ENCODE data around the gene AKAP14.
"Not testable (repeated sequence)": the region's sequence is repeated elsewhere in the genome, so short reads cannot be mapped to it uniquely, and the experiment has no call there.

Gene AKAP14

DNA sequence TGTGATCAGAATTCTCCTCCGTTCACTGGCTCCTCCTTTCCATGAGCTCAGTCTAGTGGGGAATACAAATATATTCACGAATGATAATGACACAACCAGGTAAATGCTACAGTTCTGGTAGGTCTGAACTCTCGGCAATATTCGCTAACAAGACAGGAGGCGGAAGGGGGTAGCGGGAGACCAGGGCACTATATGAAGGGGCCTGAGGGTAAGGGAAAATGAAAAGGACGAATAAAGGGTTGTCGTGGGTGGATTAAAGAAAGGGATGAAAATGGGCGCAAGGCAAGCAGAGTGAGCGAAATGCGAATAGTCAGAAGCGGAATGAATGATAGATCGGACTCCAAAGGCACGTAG is 47.1 kb downstream of the AKAP14 start:
- peak; percentile 11 for ATAC-seq (replicated peaks; ENCODE audit: extremely low read depth, poor library complexity, severe bottlenecking)
- DNase-seq (ENCODE audit: low spot score in 2 of 2) = no peak
- peak overlapping the region; percentile 93 for H3K27ac Mint-ChIP-seq (ENCODE audit: low read depth)
- no peaks in the 10 kb centered on the region for H3K27me3 Mint-ChIP-seq
- peaks cover 14% of the 10 kb centered on the region for H3K36me3 Mint-ChIP-seq (ENCODE audit: insufficient read depth)
- no peaks in the 10 kb centered on the region for H3K9me3 Mint-ChIP-seq
- peak overlapping the region; percentile 89 for H3K4me3 Mint-ChIP-seq
- peaks cover 20% of the 10 kb centered on the region for H3K4me1 Mint-ChIP-seq

DNA sequence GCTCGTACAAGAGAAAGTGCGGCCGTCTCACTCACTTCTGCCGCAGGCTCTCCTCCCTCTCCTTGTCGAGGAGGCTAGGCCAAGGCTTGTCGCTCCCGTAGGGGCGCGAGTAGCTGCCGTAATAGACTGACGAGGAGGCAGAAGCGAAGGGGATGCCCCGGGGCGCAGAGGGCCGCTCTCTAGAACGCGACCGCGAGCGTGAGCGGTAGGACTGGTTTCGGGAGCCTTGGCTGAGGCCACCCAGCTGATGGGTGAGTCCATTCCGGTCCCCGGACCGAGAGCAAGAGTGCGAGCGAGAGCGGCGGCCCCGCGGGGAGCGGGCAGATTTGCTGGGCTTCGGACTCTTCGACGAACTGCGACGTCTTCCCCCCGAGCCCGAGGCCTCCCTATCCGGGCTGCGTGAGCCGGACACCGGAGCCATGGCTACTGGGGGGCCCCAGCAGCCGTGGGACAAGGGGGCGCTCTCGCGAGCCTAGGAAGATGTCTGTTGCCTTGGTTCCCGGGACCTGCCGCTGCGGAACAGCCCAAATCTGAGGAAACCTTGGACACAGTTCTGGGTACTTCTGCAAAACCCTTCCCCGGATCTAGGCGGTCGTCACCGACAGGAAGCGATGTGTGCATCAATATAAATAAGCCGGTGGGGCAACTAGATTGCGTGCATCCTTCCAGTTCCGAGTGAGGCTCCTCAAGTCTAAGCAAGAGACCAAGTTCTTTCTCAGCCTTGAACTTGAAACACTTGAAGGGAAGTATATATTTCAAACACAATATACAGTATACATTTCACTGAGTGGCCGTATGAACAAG is 47.7 kb downstream of the AKAP14 start, which contains the start of gene NKAP:
Gene NKAP (minus strand): TSS at position 567 of the 804 bp plus-strand sequence. CDS start 146 bp downstream, at position 421.
- Mint-ChIP-seq H3K4me1 (peaks cover 22% of the 10 kb centered on the region), H3K9me3 (no peaks in the 10 kb centered on the region), H3K27ac (ENCODE audit: low read depth) (peak within 1 kb of the TSS; percentile 93), H3K4me3 (peak within 1 kb of the TSS; percentile 89), H3K27me3 (no peaks in the 10 kb centered on the region), H3K36me3 (ENCODE audit: insufficient read depth) (peaks cover 13% of the 10 kb centered on the region)
- peak; percentile 73 to 77 for DNase-seq (ENCODE audit: low spot score in 2 of 2)
- ATAC-seq (replicated peaks; ENCODE audit: extremely low read depth, poor library complexity, severe bottlenecking) = peak; percentile 80

DNA sequence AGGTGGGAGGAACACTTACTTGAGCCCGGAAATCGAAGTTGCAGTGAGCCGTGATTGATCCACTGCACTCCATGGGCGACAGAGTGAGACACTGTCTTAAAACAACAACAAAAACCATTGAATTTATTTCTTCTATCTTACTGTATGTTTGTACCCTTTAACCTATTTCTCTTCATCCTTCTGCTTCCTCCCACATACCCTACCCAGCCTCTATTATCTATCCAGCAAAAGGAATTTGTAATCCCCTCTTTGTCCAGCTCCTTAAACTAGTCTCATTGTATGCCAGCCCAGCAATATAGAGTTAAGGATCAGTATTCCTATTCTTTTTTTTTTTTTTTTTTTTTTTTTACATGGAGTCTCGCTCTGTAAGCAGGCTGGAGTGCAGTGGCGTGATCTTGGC is 49.8 kb downstream of the AKAP14 start:
- Mint-ChIP-seq H3K4me1 (peaks cover 25% of the 10 kb centered on the region), H3K4me3 (no peak overlapping the region), H3K9me3 (no peaks in the 10 kb centered on the region), H3K27ac (ENCODE audit: low read depth) (no peak overlapping the region), H3K27me3 (no peaks in the 10 kb centered on the region), H3K36me3 (ENCODE audit: insufficient read depth) (peaks cover 13% of the 10 kb centered on the region)
- DNase-seq (ENCODE audit: low spot score in 2 of 2) (no peak), ATAC-seq (replicated peaks; ENCODE audit: extremely low read depth, poor library complexity, severe bottlenecking) (no peak)

- H3K9me3 Mint-ChIP-seq = no peaks in the 10 kb centered on the region
- peaks cover 5% of the 10 kb centered on the region for H3K4me1 Mint-ChIP-seq
- ATAC-seq (replicated peaks; ENCODE audit: extremely low read depth, poor library complexity, severe bottlenecking) (no peak), DNase-seq (ENCODE audit: low spot score in 2 of 2) (no peak)
- H3K4me3 Mint-ChIP-seq = no peak overlapping the region
- H3K27ac Mint-ChIP-seq (ENCODE audit: low read depth) = no peak overlapping the region
- no peaks in the 10 kb centered on the region for H3K36me3 Mint-ChIP-seq (ENCODE audit: insufficient read depth)
- H3K27me3 Mint-ChIP-seq = no peaks in the 10 kb centered on the region
These were observed 52.7 kb downstream of the AKAP14 start for GRCh38 chrX:119948381-119948780.

DNA sequence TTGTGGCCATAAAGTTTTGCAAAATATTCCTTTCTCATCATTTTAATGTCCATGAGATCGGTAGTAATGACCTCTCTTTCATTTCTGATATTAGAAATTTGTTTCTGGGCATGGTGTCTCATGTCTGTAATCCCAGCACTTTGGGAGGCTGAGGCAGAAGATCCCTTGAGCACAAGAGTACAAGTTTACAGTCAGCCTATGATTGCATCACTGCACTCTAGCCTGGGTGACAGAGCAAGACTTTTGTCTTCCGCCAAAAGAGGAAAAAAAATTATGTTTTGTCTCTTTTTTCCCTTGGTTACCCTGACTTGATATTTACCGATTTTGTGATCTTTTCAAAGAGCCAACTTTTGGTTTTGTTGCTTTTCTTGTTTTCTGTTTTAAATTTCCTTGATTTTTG is 58.7 kb downstream of the AKAP14 start:
- Mint-ChIP-seq H3K9me3 (no peaks in the 10 kb centered on the region), H3K4me3 (no peak overlapping the region), H3K4me1 (peaks cover 24% of the 10 kb centered on the region), H3K27ac (ENCODE audit: low read depth) (no peak overlapping the region), H3K27me3 (no peaks in the 10 kb centered on the region), H3K36me3 (ENCODE audit: insufficient read depth) (peaks cover 6% of the 10 kb centered on the region)
- DNase-seq (ENCODE audit: low spot score in 2 of 2) (no peak), ATAC-seq (replicated peaks; ENCODE audit: extremely low read depth, poor library complexity, severe bottlenecking) (no peak)

- Mint-ChIP-seq H3K4me1 (peaks cover 24% of the 10 kb centered on the region), H3K27ac (ENCODE audit: low read depth) (peak overlapping the region; percentile 46), H3K4me3 (peak overlapping the region; percentile 52)
- not testable (repeated sequence) for H3K9me3 Mint-ChIP-seq; H3K27me3 Mint-ChIP-seq; H3K36me3 Mint-ChIP-seq (ENCODE audit: insufficient read depth)
- peak; percentile 22 to 64 for DNase-seq (ENCODE audit: low spot score in 2 of 2)
- peak; percentile 75 for ATAC-seq (replicated peaks; ENCODE audit: extremely low read depth, poor library complexity, severe bottlenecking)
These were observed 60.3 kb downstream of the AKAP14 start for GRCh38 chrX:119955807-119956570.

DNA sequence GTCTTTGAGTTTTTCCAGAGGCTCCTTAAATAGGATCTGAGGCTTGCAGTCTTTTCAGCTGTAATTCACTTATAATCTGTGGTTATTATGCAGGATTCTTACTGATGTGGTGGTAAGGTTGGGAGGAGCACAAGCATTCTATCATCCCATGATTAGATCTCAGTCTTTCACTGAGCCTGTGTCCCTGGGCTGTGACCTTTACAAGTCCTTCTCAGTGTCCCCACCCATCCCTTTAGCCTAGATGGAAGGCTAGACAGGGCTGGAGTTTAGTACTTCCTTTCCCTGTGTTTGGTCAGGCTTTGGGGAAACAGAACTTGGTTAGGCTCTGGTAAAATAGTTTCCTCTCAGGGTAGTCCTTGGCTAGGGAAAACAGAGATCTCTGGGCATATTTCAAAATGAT is 64.9 kb downstream of the AKAP14 start:
- H3K4me3 Mint-ChIP-seq = no peak overlapping the region

DNA sequence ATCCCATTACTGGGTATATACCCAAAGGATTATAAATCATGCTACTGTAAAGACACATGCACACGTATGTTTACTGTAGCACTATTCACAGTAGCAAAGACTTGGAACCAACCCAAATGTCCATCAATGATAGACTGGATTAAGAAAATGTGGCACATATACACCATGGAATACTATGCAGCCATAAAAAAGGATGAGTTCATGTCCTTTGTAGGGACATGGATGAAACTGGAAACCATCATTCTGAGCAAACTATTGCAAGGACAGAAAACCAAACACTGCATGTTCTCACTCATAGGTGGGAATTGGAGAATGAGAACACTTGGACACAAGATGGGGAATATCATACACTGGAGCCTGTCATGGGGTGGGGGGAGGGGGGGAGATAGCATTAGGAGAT is 71.1 kb downstream of the AKAP14 start:
- ATAC-seq (replicated peaks; ENCODE audit: extremely low read depth, poor library complexity, severe bottlenecking); DNase-seq (ENCODE audit: low spot score in 2 of 2); H3K36me3 Mint-ChIP-seq (ENCODE audit: insufficient read depth); H3K9me3 Mint-ChIP-seq; H3K4me3 Mint-ChIP-seq; H3K27ac Mint-ChIP-seq (ENCODE audit: low read depth); H3K4me1 Mint-ChIP-seq: not testable (repeated sequence)
- peaks cover 19% of the 10 kb centered on the region for H3K27me3 Mint-ChIP-seq

More for the DNA sequence above, 64.9 kb downstream of the AKAP14 start:
- DNase-seq (ENCODE audit: low spot score in 2 of 2) (no peak), ATAC-seq (replicated peaks; ENCODE audit: extremely low read depth, poor library complexity, severe bottlenecking) (no peak)
- Mint-ChIP-seq H3K27me3 (peaks cover 19% of the 10 kb centered on the region), H3K36me3 (ENCODE audit: insufficient read depth) (peaks cover 6% of the 10 kb centered on the region), H3K9me3 (no peaks in the 10 kb centered on the region), H3K4me1 (peaks cover 12% of the 10 kb centered on the region), H3K27ac (ENCODE audit: low read depth) (no peak overlapping the region)

All from central memory CD8-positive, alpha-beta T cell (primary cell).